ENCODE results near the gene RFLNA.
A peak's percentile ranks its signal among the peaks of the same experiment; 100 is the strongest.

The RFLNA gene

DNA sequence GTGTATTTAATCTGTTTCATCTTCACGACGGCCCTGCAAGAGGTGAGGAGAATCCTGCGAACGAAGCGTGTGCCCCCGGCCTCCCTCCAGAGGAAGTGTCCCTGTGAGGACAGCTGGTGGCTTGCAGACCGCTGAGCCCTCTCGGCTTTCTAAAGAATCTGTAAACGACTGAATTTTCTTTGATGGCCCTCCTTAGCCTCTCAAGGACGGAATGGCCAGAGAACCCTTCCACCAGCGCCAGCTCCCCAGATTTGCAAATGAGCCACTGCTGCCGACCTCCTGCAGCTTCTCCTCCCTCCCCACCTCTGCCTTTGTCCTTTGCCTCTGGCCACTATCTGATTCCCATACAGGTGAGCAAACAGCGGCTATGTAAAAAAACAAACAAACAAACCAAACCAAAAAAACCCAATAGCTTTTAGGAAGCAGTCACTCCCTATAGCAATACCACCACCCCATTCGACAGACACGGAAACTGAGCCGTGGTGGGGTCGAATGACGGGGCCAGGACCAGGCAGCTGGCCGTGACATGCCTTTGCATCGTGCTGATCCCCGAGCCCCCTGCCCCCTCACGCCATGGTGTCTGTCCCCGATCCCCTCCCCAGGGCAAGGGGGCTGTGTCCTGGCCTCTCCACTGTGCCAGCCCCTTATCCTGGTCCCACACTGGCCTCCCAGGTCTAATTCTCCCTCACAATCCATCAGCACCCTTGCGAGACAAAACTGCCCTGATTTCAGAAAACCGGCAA, 23.6 kb downstream of the RFLNA start:
- Histone ChIP-seq H3K9me3 (ENCODE audit: insufficient read depth, low read length) (peaks cover 1% of the 10 kb centered on the region), H3K27ac (ENCODE audit: low read length) (no peak overlapping the region), H3K4me2 (ENCODE audit: low read length) (no peak overlapping the region), H3K9ac (ENCODE audit: low read length) (no peak overlapping the region), H3K79me2 (ENCODE audit: low read length) (no peaks in the 10 kb centered on the region), H3K36me3 (replicated peaks; ENCODE audit: low read depth, low read length) (peaks cover 4% of the 10 kb centered on the region), H3K27me3 (ENCODE audit: low read depth, low read length) (no peaks in the 10 kb centered on the region), H4K20me1 (ENCODE audit: insufficient read depth, low read length) (no peaks in the 10 kb centered on the region), H3K4me1 (ENCODE audit: low read length) (peaks cover 11% of the 10 kb centered on the region), H3K4me3 (ENCODE audit: low read length) (no peak overlapping the region), H2AFZ (ENCODE audit: low read depth, low read length) (no peak overlapping the region)
- TF ChIP-seq, protein P1, sequence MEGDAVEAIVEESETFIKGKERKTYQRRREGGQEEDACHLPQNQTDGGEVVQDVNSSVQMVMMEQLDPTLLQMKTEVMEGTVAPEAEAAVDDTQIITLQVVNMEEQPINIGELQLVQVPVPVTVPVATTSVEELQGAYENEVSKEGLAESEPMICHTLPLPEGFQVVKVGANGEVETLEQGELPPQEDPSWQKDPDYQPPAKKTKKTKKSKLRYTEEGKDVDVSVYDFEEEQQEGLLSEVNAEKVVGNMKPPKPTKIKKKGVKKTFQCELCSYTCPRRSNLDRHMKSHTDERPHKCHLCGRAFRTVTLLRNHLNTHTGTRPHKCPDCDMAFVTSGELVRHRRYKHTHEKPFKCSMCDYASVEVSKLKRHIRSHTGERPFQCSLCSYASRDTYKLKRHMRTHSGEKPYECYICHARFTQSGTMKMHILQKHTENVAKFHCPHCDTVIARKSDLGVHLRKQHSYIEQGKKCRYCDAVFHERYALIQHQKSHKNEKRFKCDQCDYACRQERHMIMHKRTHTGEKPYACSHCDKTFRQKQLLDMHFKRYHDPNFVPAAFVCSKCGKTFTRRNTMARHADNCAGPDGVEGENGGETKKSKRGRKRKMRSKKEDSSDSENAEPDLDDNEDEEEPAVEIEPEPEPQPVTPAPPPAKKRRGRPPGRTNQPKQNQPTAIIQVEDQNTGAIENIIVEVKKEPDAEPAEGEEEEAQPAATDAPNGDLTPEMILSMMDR (IDR thresholded peaks at IDR 0.05; ENCODE audit: low read depth, low read length): no peak
- TF ChIP-seq EZH2phosphoT487 (IDR thresholded peaks at IDR 0.05; ENCODE audit: low read depth): no peak

DNA sequence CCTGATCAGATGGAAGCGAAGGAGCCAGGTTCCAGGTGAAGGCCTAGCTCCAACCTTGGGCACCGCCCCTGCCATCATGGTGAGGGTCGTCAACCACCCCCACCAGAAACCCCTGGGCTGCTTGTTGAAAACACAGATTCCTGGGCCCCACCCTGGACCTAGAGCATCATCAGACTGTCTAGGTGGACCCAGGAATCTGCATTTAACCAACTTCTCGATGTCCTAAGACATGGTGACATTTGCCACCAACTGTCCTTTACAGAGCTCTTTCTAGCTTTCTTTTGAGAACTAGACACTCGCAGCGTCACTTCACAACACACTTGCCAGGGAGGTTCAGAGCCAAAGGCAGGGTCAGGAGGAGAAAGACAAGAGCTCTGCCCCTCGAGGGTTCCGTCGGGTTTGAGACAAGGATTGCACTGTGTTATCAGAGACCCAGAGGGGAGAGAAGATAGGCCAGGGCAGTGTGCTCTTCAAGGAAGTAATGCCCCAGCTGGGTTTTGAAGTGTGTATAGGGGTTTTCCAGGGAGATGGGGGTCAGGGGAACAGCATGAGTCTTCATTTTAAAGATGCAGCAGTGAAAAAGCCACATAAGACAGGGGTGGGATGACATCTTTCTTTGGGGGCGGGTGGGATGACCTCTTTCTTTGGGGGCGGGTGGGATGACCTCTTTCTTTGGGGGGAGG, 24.6 kb downstream of the RFLNA start:
- Histone ChIP-seq H4K20me1 (ENCODE audit: insufficient read depth, low read length) (no peaks in the 10 kb centered on the region), H2AFZ (ENCODE audit: low read depth, low read length) (no peak overlapping the region), H3K27me3 (ENCODE audit: low read depth, low read length) (no peaks in the 10 kb centered on the region), H3K4me2 (ENCODE audit: low read length) (peak overlapping the region; percentile 11; the same call in 1 of the 2 replicates), H3K4me1 (ENCODE audit: low read length) (peaks cover 11% of the 10 kb centered on the region), H3K4me3 (ENCODE audit: low read length) (no peak overlapping the region), H3K27ac (ENCODE audit: low read length) (no peak overlapping the region), H3K9ac (ENCODE audit: low read length) (no peak overlapping the region), H3K36me3 (replicated peaks; ENCODE audit: low read depth, low read length) (peaks cover 14% of the 10 kb centered on the region), H3K9me3 (ENCODE audit: insufficient read depth, low read length) (peaks cover 12% of the 10 kb centered on the region), H3K79me2 (ENCODE audit: low read length) (no peaks in the 10 kb centered on the region)
- no peak for TF ChIP-seq EZH2phosphoT487 (IDR thresholded peaks at IDR 0.05; ENCODE audit: low read depth)
- TF ChIP-seq, protein P1 (IDR thresholded peaks at IDR 0.05; ENCODE audit: low read depth, low read length): no peak

DNA sequence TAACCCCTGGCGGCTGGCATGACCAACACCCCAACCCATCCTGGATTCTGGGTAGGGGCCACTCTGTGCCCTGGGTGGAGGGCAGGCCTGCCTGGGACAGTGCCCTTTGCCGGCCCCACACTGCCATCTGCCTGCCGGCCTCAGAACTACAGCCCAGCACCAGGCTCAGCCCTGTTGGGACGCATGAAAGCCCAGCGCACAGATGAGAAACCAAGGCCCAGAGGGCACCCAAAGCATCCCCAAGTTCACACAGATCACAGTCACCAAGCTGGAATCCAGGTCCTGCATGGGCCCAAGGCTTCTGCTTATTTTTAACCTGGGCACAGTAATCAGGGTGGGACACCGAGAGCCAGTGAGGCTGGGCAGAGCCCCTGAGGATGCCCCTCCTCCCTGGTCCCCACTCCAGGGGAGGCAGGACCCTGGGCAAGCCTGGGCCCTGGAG, 26.2 kb downstream of the RFLNA start:
- peaks cover 11% of the 10 kb centered on the region for H3K4me1 ChIP-seq (ENCODE audit: low read length)
- H3K4me2 ChIP-seq (ENCODE audit: low read length): no peak overlapping the region
- no peak overlapping the region for H3K9ac ChIP-seq (ENCODE audit: low read length)
- H3K79me2 ChIP-seq (ENCODE audit: low read length): no peaks in the 10 kb centered on the region
- TF ChIP-seq EZH2phosphoT487 (IDR thresholded peaks at IDR 0.05; ENCODE audit: low read depth): no peak
- TF ChIP-seq, protein P1 (IDR thresholded peaks at IDR 0.05; ENCODE audit: low read depth, low read length): peak; percentile 85
- H2AFZ ChIP-seq (ENCODE audit: low read depth, low read length): no peak overlapping the region
- H3K27me3 ChIP-seq (ENCODE audit: low read depth, low read length): no peaks in the 10 kb centered on the region
- no peak overlapping the region for H3K4me3 ChIP-seq (ENCODE audit: low read length)
- peaks cover 30% of the 10 kb centered on the region for H3K36me3 ChIP-seq (replicated peaks; ENCODE audit: low read depth, low read length)
- H4K20me1 ChIP-seq (ENCODE audit: insufficient read depth, low read length): no peaks in the 10 kb centered on the region
- H3K9me3 ChIP-seq (ENCODE audit: insufficient read depth, low read length): peaks cover 13% of the 10 kb centered on the region
- H3K27ac ChIP-seq (ENCODE audit: low read length): no peak overlapping the region

DNA sequence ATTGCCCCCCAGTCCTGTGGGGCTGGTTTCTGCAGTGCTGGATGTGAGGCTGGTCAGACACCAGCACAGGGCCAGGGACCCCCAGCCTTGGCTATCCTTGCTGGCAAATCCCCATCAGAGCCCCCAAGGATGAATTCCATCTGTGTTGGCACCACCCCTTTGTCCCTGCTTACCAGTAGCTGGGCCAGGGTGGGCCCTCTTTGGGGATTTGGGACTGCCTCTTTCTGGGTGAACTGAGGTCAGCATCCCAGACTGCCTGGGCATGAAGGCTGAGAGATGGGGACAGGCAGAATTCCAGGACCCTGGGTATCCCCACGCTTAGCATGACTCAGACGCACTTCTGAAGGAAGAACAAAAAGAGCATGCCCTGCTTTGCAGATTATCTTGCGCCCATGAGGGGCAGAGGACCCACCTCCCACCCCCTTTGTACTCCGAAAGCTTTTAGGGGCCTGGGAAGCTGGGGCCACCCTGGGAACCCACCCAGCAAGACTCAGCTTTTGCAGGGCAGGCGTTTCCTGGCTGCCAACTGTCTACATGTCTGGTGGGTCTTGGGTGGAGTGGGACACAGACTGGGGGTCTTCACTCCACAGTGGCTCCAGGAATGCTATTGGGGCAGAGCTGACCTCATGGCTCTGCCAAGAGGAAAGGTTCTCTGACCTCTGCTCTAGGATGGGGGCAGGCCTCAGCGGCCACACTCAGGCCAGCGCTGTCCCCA, 26.8 kb downstream of the RFLNA start:
- no peaks in the 10 kb centered on the region for H3K27me3 ChIP-seq (ENCODE audit: low read depth, low read length)
- peaks cover 36% of the 10 kb centered on the region for H3K36me3 ChIP-seq (replicated peaks; ENCODE audit: low read depth, low read length)
- peaks cover 11% of the 10 kb centered on the region for H3K4me1 ChIP-seq (ENCODE audit: low read length)
- H3K27ac ChIP-seq (ENCODE audit: low read length): no peak overlapping the region
- H2AFZ ChIP-seq (ENCODE audit: low read depth, low read length): no peak overlapping the region
- TF ChIP-seq, protein P1 (IDR thresholded peaks at IDR 0.05; ENCODE audit: low read depth, low read length): no peak
- no peak for TF ChIP-seq EZH2phosphoT487 (IDR thresholded peaks at IDR 0.05; ENCODE audit: low read depth)
- H3K79me2 ChIP-seq (ENCODE audit: low read length): no peaks in the 10 kb centered on the region
- peaks cover 13% of the 10 kb centered on the region for H3K9me3 ChIP-seq (ENCODE audit: insufficient read depth, low read length)
- no peak overlapping the region for H3K4me2 ChIP-seq (ENCODE audit: low read length)
- no peaks in the 10 kb centered on the region for H4K20me1 ChIP-seq (ENCODE audit: insufficient read depth, low read length)
- no peak overlapping the region for H3K4me3 ChIP-seq (ENCODE audit: low read length)
- no peak overlapping the region for H3K9ac ChIP-seq (ENCODE audit: low read length)
